Thyroid gland (tissue), 4 donors: ENCODE results near the gene HECTD3. TPM values are rescaled to one million over a fixed set of nuclear protein-coding genes. Genes with fewer than 3 reads are reported as not detected.
"Not testable (repeated sequence)": the region's sequence is repeated elsewhere in the genome, so short reads cannot be mapped to it uniquely, and the experiment has no call there.

Experiments used
- DNase-seq, 2 donors: peaks; one replicate each; pipeline ENCODE4 v3.0.0-alpha.2; 2019
- H3K27ac ChIP-seq, 3 donors: fragments of 200-600 bp; sonication (generic); 1 replicate in 2 of 3; 2 replicates in 1 of 3; pipeline ENCODE4 v1.5.1; 2016 to 2019; ENCODE audit warnings: mild to moderate bottlenecking in 1 of 3, moderate library complexity in 1 of 3
- H3K27me3 ChIP-seq: fragments of 200-600 bp; sonication (generic); one replicate; pipeline ENCODE4 v1.5.1; 2019
- H3K36me3 ChIP-seq, 2 donors: fragments of 200-600 bp; sonication (generic); one replicate each; pipeline ENCODE4 v1.5.1; 2016 to 2019
- H3K4me1 ChIP-seq, 2 donors: fragments of 200-600 bp; sonication (generic); one replicate each; pipeline ENCODE4 v1.5.1; 2017 to 2019
- H3K4me3 ChIP-seq, 3 donors: fragments of 200-600 bp; sonication (generic); replicated peaks in 1 of 3; 1 replicate in 2 of 3; 2 replicates in 1 of 3; pipeline ENCODE4 v1.5.1; 2016; ENCODE audit warnings: mild to moderate bottlenecking in 1 of 3
- H3K9me3 ChIP-seq: fragments of 200-600 bp; sonication (generic); one replicate; pipeline ENCODE4 v1.5.1; 2017
- CTCF ChIP-seq, 6 experiments: fragments of 200-600 bp in 3 of 6; fragments of 450-650 bp in 3 of 6; sonication (generic) in 3 of 6; IDR thresholded peaks; one replicate each; pipeline ENCODE4 v1.5.1; 2016 to 2019; ENCODE audit warnings: antibody characterized with exemption in 6 of 6, mild to moderate bottlenecking in 2 of 6, inconsistent platforms in 1 of 6, moderate library complexity in 1 of 6
- POLR2A ChIP-seq, 2 donors: fragments of 450-650 bp; IDR thresholded peaks; one replicate each; pipeline ENCODE4 v1.6.1; 2017; ENCODE audit warnings: antibody characterized with exemption in 2 of 2, mild to moderate bottlenecking in 2 of 2, moderate library complexity in 1 of 2
- WGBS, 2 donors: methylation state at CpG; one replicate each; pipeline ENCODE4 v1.1.5; 2017; 5-methylcytosine and 5-hydroxymethylcytosine counted together
- intact Hi-C: fragments of 100-400 bp; cut with DNase I; formaldehyde crosslinking; loops from one replicate; pipeline ENCODE4 v1.15.1; 2023
- total RNA-seq, 4 donors: library from RNA; depleted of rRNA; stranded (reverse); fragments of >200 nt; gene quantifications; one replicate each; pipeline ENCODE4 v1.2.3, GENCODE V29; 2016

Gene HECTD3
- total RNA-seq, 4 donors from 2014 or later, result 30.8 to 42.6 (median 38.1) TPM

- Histone ChIP-seq H3K4me3 (no peak overlapping the region), H3K9me3 (no peaks in the 10 kb centered on the region), H3K36me3 (no peaks in the 10 kb centered on the region), H3K27ac (no peak overlapping the region), H3K27me3 (no peaks in the 10 kb centered on the region), H3K4me1 (no peaks in the 10 kb centered on the region)
- intact Hi-C loops, result no loop called here
- no peak for TF ChIP-seq CTCF (IDR thresholded peaks at IDR 0.05)
- no peak for TF ChIP-seq POLR2A (IDR thresholded peaks at IDR 0.05)
- DNase-seq, result no peak
- 76 to 86% methylated on average over 7 of the region's 7 CpGs for WGBS, 2 donors
These were observed 16.7 kb downstream of the HECTD3 start for GRCh38 chr1:44994309-44994898.

GRCh38 chr1:44988531-44989156 is 22.5 kb downstream of the HECTD3 start:
- intact Hi-C loops, result no loop called here
- no peak overlapping the region for H3K4me3 ChIP-seq
- no peaks in the 10 kb centered on the region for H3K36me3 ChIP-seq
- 82% methylated on average over 24 of the region's 24 CpGs for WGBS, 2 donors
- no peak overlapping the region for H3K27ac ChIP-seq
- TF ChIP-seq CTCF (IDR thresholded peaks at IDR 0.05), result no peak
- peaks cover 9 to 10% of the 10 kb centered on the region in 2 donors for H3K4me1 ChIP-seq
- no peak for DNase-seq
- no peaks in the 10 kb centered on the region for H3K27me3 ChIP-seq
- no peaks in the 10 kb centered on the region for H3K9me3 ChIP-seq

GRCh38 chr1:44985747-44986359 is 25.3 kb downstream of the HECTD3 start:
- Histone ChIP-seq H3K36me3 (peaks cover 1% of the 10 kb centered on the region in 2 donors), H3K27ac (peak overlapping the region in 2 of 3 donors; percentile 14 to 15), H3K27me3 (no peaks in the 10 kb centered on the region), H3K9me3 (no peaks in the 10 kb centered on the region), H3K4me1 (peaks cover 9 to 10% of the 10 kb centered on the region in 2 donors), H3K4me3 (peak overlapping the region; percentile 36 to 79 (median 43))
- 8 to 10% methylated on average over 19 of the region's 19 CpGs for WGBS, 2 donors
- TF ChIP-seq CTCF (IDR thresholded peaks at IDR 0.05) (no peak), POLR2A (IDR thresholded peaks at IDR 0.05) (no peak)
- DNase-seq, result no peak
- intact Hi-C loops, result no loop called here

- H3K27ac ChIP-seq, H3K4me3 ChIP-seq, DNase-seq, H3K27me3 ChIP-seq, H3K9me3 ChIP-seq, H3K4me1 ChIP-seq, intact Hi-C loops: not testable (repeated sequence)
- H3K36me3 ChIP-seq, result peaks cover 24 to 37% of the 10 kb centered on the region in 2 donors
- WGBS, 2 donors, result 100% methylated on average over 4 of the region's 4 CpGs
These were observed 33.8 kb downstream of the HECTD3 start for GRCh38 chr1:44977372-44977771.

- Histone ChIP-seq H3K27me3 (no peaks in the 10 kb centered on the region), H3K4me1 (no peaks in the 10 kb centered on the region), H3K36me3 (peaks cover 24 to 37% of the 10 kb centered on the region in 2 donors), H3K4me3 (no peak overlapping the region), H3K9me3 (no peaks in the 10 kb centered on the region), H3K27ac (no peak overlapping the region)
- intact Hi-C loops, result no loop called here
- no peak for DNase-seq
- 98 to 99% methylated on average over 2 of the region's 2 CpGs for WGBS, 2 donors
- TF ChIP-seq POLR2A (IDR thresholded peaks at IDR 0.05), result no peak
- no peak for TF ChIP-seq CTCF (IDR thresholded peaks at IDR 0.05)
These were observed 34.9 kb downstream of the HECTD3 start for GRCh38 chr1:44976252-44976651.
